Stimulated activated CD4-positive, alpha-beta T cell treated with anti-CD3 and anti-CD28 coated beads, Interleukin-1b, Interleukin-23, amount 100 ng/mL, for 4 hours (primary cell): Measurements from ENCODE around the gene ERVH48-1.
"Not testable (repeated sequence)": the region's sequence is repeated elsewhere in the genome, so short reads cannot be mapped to it uniquely, and the experiment has no call there.

Source experiments
- DNase-seq, 2 donors: peaks; one replicate each; pipeline ENCODE4 v3.0.0-alpha.2; 2020; ENCODE audit warnings: low read depth in 2 of 2

The ERVH48-1 gene

DNA sequence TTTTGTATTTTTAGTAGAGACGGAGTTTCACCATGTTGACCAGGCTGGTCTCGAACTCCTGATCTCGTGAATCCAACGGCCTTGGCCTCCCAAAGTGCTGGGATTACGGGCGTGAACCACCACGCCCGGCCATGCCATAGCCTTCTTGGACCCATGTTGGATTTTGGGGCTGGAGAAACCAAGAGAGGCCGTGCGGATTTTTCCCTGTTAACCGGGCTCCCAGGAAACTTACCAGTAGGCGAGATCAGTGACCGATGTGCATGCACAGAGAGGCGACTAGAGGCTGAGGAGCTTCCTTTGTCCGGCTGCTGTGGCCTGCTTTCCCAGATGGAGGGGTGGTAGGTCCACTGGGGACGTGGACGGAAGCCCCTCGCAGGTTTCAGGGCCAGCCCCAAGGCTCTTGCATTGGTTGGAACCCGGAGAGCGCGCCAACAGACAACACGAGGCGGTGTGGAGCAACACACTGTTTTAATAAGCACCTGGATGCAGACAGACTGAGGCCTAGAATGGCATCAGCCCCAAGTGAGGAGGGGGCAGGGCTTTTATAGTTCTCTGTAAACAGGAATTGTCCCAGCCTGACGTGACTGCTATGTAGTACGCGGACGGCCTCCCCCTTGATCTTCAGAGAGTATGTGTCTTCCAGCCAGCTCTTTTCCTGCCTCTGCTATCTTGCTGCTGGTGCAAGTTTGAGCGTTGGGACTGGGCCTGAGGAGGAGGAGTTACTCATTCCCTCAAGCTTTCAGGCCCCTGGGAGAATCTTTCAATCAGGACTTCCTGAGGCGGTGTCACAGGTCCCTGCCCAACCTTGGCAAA, at the start of gene ERVH48-1:
ERVH48-1 (minus strand) TSS at position 517 of the 813 bp plus-strand sequence. CDS start 6,624 bp downstream, outside the sequence.
- no peak for DNase-seq

DNA sequence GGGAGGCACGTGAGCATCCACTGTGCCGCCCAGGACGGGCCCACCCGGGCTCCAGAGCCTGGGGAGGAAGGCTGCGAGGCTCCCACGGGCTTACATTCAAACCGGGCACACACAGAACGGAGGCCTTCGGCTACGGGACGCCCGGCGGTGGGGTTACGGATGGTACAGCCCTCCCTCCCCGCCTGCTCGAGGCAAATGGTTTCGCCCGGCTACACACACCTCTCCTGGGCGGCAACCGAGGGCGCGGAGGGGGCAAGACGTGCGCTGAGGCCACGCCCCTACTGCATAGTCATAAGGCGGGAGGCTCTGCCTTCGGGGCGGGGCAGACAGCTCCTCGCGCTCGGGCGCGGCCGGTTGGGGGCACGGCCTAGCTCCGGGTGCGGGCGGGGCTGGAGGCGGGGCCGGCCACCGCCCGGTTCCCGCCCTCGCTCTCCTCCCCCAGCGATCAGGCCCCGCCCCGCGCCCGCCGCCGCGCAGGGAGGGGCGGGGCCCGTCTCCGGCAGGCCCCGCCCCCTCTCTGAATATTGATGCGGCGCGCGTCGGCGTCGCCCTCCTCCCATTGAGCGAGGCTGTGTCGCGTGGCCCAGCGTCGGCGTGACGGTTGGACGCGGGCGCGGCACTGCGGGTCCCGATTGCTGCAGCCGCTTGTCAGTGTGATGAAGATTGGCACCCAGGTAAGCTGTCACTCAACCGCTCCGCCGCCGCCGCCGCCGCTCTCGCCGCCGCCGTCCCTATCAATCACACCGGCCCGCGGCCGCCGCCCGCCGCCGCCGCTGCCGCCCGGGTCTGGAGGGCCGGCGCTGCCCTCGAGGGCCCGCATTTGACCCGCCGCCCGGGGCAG, 48.8 kb upstream of the ERVH48-1 start, which contains the start of gene PKNOX1:
PKNOX1 (plus strand) TSS at position 572 of the 841 bp plus-strand sequence. CDS start 29,820 bp downstream, outside the sequence.
- DNase-seq: peak; percentile 98

DNA sequence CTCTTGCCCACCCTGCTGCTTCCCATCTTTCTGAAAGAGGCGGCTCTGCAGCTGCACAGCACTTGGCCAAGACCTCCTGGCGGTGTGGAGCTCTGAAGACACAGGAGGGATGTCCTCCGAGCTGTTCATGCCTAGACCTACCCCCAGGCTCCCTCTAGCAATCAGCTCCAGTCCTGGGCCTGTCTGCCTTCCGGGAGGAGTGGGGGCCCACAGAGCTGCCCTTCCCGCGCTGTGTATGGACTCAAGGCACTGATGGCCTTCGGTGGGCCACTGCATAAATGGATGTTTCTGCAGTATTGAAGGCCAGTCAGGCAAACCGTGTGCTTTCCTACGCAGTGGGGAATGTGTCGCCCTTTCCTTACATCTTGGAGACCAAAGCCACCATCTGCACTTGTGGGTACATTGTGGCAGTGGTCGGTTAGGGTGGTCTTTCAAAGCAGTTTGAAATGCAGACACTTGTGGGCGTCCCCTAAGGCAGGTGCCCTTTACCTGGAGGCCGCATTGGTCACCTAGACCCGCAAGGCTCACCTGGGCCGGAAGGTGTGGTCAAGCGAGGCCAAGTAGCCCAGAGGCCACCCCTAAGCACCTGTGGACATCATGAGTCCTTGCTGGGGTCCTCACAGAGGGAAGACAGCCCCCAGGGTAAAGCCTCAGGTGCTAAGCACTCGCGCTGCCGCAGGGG, 48.0 kb upstream of the ERVH48-1 start:
- no peak for DNase-seq

DNA sequence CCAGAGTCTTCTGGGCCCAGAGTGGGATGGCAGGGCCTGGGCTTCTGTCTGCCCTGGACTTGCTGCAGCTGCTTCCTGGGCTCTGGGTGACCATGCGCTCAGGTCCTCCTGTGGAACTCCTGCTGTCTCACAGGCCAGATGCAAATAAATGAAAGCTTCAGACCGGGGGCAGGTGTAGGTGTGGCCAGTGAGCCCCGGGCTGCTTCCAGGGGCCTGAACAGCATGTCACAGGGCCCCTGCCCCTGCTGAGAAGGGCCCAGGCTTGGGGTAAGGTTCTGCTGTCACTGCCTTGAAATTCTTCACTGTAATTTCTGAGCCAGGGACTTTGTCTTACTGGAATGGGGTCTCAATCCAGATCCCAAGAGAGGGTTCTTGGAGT, 46.5 kb upstream of the ERVH48-1 start:
- DNase-seq: no peak

DNA sequence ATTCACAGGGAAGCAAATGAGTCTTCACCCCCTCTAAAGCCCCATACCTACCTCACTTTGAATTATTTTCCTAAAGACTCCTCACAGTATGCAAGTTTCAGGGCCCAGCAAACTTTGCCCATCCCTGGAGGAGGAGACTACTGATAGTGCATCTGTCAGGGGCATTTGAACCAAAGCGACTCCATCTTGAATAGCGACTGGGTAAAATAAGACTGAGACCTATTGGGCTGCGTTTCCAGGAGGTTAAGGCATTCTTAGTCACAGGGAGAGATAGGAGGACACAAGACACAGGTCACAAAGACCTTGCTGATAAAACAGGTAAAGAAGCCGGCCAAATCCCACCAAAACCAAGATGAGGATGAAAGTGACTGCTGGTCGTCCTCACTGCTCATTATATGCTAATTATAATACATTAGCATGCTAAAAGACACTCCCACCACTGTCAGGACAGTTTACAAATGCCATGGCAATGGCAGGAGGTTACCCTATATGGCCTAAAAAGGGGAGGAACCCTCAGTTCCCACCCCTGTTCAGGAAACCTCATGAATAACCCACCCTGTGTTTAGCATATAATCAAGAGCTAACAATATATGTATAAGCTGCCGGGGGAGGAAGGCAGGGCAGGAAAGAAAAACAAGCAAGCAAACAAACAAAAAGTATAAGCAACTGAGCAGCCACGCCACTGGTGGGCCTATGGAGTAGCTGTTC, 45.7 kb upstream of the ERVH48-1 start:
- DNase-seq: no peak

DNA sequence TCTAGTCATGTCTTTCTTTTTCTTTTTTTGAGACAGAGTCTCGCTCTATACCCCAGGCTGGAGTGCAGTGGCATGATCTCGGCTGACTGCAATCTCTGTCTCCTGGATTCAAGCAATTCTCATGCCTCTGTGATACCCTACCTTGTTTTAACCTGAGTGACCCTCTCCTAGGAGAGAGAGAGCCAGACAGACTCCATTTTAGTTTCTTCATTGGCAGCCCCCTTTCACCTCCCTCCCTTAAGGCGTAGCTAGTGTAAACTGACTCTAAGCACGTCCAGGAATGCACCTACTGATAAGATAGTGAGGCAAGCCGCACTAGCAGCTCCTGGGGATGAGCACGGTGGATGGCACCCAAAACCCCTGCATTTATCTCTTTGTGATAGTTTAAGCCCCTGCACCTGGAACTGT, 43.8 kb upstream of the ERVH48-1 start:
- DNase-seq: no peak

DNA sequence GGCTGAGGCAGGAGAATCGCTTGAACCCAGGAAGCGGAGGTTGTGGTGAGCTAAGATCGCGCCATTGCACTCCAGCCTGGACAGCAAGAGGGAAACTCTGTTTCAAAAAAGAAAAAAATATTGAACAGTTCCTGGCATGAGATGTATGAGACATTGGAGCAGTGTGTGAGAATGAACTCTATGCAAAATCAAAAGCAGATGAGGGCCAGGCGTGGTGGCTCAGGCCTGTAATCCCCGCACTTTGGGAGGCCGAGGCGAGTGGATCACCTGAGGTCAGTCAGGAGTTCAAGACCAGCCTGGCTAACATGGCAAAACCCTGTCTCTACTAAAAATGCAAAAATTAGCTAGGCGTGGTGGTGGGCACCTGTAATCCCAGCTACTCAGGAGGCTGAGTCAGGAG, 42.2 kb upstream of the ERVH48-1 start:
- not testable (repeated sequence) for DNase-seq

DNA sequence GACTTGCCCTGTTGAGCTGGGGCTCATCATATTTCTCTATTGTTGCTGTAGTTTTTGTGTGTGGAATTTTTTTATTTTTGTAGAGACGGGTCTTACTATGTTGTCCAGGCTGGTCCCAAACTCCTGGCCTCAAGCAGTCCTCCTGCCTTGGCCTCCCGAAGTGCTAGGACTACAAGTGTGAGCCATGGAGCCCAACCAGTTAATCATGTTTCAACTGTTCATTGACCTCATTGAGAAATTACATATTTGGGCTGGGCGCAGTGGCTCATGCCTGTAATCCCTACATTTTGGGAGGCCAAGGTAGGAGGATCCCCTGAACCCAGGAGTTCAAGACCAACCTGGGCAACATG, 39.8 kb upstream of the ERVH48-1 start:
- no peak for DNase-seq

DNA sequence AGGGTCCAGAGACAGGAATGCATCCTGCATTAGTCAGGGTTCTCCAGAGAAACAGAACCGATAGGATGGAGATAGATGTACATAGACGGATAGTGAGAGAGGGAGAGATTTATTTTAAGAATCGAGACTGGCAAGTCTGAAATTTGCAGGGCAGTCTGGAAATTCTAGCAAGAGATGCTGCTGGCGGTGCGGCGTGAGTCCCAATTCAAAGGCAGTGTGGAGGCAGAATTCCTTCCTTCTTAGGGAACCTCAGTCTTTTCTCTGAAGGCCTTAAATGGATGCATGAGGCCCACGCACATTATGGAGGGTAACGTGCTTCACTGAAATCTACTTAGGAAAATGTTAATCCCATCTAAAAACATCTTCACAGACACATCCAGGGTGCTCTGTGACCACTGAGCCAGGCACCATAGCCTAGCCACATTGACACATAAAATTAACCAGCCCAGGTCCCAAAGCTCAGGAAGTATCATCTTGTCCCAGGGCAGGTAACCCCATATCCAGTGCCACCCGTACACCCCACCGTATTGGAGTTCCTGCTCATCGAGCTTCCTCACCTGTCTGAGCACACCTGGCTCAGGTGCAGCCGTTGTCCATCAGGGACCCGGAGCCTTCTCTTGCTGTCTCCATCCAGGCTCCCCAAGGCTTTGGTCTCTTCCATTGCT, 39.2 kb upstream of the ERVH48-1 start:
- no peak for DNase-seq

DNA sequence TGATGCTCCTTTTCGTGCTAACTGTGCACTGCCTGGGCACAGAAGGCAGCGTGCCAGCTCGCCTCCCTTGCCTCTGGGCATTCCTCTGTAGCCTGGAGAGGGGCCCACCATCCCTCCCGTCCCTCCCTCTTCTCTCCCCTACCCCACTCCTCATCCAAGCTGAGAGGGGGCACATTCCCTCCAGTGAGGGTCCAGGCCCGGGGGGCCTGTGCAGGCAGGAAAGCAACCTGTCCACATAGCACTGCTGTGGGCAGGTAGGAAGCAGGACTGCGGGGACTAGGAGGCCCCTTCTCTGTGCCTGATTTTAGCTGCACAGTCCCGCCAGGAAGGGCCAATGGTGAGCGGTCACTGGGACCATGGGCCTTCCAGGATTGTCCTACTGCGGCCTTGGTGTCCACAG, 38.7 kb upstream of the ERVH48-1 start:
- no peak for DNase-seq

DNA sequence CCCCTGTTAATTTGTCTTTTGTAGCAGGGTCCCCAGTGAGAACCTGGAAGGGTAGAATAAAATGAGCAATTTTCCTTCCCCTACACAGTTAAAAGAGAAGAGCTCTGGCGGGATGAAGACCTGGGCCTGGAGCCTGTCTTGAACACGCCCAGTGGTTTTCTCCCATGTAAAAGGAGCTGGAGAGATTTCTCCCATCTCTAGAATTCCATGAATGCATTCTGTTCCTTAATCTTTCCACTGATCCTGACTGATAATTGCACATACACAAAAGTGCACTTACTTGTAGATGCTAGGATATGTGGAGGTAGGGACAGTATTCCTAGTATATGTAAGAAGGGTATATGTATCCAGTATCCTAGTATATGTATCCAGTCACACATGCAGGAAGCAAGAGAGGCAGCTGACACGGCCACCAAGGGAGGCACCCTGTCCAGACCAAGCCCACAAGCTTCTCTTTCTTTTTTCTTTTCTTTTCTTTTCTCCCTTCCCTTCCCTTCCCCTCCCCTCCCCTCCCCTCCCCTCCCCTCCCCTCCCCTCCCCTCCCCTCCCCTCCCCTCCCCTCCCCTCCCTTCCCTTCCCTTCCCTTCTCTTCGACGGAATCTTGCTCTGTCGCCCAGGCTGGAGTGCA, 37.1 kb upstream of the ERVH48-1 start:
- no peak for DNase-seq

DNA sequence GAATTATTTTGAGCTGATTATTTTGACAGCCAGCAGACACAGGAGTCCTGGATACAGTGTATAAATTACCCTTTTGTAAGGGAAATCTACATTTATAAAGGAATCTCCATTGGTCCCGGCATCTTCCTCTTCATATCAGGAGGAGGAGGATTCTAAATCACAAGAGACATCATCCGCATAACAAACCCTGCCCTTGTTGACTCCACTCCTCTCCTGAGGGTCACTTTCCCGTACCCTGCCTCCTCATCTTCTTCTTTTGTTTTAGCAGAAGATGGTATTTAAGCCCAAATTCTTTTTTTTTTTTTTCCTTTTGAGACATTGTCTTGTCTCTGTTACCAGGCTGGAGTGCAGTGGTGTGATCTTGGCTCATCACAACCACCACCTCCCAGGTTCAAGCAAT, 34.3 kb upstream of the ERVH48-1 start:
- no peak for DNase-seq

DNA sequence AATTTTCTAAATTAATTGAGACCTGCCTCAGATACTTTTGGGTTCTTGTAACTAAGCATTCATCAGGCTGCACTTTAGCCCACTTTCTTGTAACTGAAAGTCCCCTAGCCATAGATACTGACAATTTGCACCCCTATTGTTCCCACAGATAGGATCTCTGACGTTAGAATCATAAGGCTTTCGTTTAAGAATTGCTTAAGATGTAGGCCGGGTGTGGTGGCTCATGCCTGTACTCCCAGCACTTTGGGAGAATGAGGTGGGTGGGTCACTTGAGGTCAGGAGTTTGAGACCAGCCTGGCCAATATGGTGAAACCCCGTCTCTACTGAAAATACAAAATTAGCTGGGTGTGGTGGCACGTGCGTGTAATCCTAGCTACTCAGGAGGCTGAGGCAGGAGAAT, 32.7 kb upstream of the ERVH48-1 start:
- not testable (repeated sequence) for DNase-seq

DNA sequence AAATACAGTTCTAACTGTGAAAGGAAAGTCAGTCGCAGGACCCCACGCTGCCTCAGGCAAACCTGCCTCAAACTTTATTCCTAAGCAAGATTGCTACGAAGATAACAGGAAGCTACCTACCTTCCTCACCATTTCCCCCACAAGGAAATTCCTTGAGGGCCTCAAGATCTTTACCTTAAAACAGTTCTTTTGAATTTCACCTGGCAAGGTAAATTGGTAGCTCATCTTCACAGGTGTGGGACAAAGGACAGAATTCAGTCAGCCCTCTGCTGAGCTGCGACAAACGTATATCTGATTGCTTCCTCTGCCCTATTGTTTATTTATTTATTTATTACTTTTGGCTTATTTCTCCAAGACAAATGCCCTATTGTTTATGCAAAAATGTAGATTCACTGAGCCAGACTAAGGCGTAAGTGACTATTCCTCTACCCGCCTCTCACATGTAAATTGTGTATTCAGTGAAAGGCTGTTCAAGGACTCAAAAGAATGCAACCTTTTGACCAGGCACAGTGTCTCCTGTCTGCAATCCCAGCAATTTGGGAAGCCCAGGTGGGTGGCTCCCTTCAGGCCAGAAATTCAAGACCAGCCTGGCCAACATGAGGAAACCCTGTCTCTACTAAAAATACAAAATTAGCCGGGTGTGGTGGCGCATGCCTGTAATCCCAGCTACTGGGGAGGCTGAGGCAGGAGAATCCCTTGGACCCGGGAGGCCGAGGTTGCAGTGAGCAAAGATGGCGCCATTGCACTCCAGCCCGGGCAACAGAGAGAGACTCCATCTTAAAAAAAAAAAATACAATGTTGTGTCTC, 31.6 kb upstream of the ERVH48-1 start:
- DNase-seq: no peak

DNA sequence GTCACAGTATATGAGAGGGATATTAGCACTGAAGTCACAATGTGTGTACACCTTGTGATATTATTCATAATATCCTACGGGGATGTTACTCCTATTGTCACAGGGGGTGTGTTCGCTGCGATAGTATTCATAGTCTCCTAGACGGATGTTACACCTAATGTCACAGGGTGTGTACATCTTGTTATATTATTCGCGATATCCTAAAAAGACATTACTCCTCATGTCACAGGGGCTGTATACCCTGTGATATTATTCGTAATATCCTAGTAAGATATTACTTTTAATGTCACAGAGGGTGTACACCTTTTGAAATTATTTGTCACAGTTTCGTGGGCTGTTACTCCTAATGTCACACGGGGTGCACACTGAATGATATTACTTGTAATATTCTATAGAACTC, 25.8 kb upstream of the ERVH48-1 start:
- DNase-seq: not testable (repeated sequence)

DNA sequence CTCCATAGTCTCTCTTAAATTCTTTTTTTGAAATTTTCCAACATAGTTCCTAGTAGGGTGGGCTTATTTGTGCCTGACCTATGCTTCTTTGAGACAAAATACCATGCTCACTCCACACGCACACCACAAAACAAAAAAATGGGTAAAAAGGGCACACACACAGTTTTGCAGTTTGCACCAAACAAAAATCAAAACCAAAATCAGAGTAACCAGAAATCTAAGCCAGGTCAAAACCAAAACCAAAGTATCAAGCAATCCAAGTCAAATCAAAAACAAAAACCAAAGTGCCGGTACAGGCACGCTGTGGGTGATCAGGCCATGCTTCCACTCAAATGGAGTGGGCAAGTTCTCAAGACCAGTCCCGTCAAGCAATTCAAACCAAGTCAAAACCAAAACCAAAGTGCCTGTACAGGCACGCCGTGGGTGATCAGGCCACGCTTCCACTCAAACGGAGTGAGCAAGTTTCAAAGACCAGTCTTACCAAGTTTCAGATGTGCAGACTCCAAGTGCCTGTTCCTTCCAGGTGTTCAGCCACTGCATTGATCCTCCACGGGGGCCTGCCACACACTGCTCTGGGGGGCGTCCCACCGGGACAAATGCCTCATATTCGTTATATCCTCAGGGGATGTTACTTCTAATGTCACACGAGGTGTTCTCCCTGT, 23.8 kb upstream of the ERVH48-1 start:
- DNase-seq: not testable (repeated sequence)

DNA sequence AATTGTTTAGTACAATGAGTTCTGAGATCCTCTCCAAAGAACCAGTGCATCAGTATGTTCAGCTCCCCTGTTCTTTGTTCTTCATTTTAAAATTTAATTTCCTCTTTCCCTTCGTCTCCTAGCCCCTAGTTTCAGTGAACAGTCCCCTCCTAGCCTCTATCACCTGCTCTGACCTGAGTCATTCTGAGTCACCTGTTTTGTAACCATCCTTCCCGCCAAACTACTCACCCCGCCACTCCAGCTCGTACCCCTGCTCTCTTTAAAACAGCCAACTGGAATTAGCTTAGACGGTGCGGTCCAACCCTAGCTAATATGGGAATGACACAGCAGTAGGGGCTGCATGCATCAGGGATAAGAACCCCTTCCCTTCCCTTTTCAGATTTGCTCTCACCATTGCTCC, 16.8 kb upstream of the ERVH48-1 start:
- no peak for DNase-seq

DNA sequence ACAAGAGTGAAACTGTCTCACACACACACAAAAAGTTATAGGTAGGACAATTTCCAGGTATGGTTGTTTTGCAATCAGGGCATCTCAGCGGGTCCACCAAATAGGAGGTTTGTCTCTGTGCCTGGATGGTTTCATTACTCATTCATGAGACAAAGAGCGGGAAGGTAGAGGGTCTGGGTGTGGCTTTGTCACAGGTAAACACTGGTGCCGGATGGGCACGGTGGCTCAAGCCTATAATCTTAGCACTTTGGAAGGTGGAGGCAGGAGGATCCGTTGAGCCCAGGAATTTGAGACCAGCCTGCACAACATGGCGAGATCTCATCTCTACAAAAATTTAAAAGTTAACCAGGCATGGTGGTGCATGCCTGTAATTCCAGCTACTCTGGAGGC, 16.3 kb upstream of the ERVH48-1 start:
- no peak for DNase-seq
